ENCODE results near the gene ADO. TPM values are rescaled to one million over a fixed set of nuclear protein-coding genes. Genes with fewer than 3 reads are reported as not detected.

ADO gene
- total and polyA plus RNA-seq, 2 donors (not counting 3 experiments of a cell fraction or from before 2014, with no cell fraction given): 6.5 to 14.5 TPM

DNA sequence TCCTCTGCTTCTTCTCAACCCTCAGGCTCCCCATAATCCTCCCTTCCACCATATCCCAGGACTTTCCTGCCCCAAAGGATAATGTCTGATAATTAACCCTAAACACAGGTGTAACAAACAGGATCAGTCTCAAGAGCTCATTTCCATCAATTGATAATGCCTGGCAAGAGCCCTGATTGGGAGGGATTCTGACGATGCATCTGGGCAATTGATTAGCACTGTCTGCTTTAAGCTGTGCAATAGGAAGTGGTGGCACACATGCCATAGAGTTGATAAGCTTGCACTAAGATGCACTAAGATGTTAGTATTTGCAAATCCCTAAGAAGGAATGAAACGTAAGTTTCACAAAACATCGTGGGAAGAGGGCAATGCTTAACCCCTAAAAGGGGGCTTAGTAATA lies 39.1 kb downstream of the ADO start:
- DNase-seq (ENCODE audit: low read depth, low spot score) (no peak), FAIRE-seq (no peak)
- Histone ChIP-seq H3K9me1 (replicated peaks; ENCODE audit: control insufficient read depth, extremely low read depth, insufficient read depth, low read length) (no peaks in the 10 kb centered on the region), H3K36me3 (ENCODE audit: control insufficient read depth in 2 of 2, extremely low read depth in 1 of 2, insufficient read depth in 2 of 2, low read length in 2 of 2) (no peaks in the 10 kb centered on the region), H3K27me3 (ENCODE audit: control insufficient read depth in 2 of 2, insufficient read depth in 2 of 2, low read length in 2 of 2) (peaks cover 0 to 2% of the 10 kb centered on the region in 2 experiments), H4K20me1 (replicated peaks; ENCODE audit: control insufficient read depth, extremely low read depth, insufficient read depth, low read length) (no peaks in the 10 kb centered on the region), H3K4me2 (ENCODE audit: insufficient read depth, low read length) (no peak overlapping the region), H3K4me1 (ENCODE audit: control insufficient read depth, extremely low read depth, insufficient read depth, low read length) (no peaks in the 10 kb centered on the region), H3K4me3 (replicated peaks in 1 of 3; ENCODE audit: insufficient read depth in 1 of 3, low read depth in 1 of 3, low read length in 3 of 3) (no peak overlapping the region), H3K79me2 (ENCODE audit: control insufficient read depth, insufficient read depth, low read length) (no peaks in the 10 kb centered on the region), H3K9me3 (replicated peaks; ENCODE audit: control insufficient read depth, insufficient read depth, low read length) (no peaks in the 10 kb centered on the region), H3K9ac (replicated peaks; ENCODE audit: extremely low read depth, insufficient read depth, low read length) (no peak overlapping the region), H2AFZ (ENCODE audit: low read depth, low read length) (no peak overlapping the region), H3K27ac (ENCODE audit: insufficient read depth, low read depth, low read length) (no peak overlapping the region)
- ChIA-PET POLR2A (no interaction called here), CTCF (interaction anchor here (0.6 to 1.5 kb wide), 2 partner anchors 26 to 579 kb away, joined by 3 to 9 read pairs; no protein-coding TSS in a partner anchor)
- TF ChIP-seq CTCF (IDR thresholded peaks at IDR 0.05; ENCODE audit: extremely low read depth in 1 of 2, insufficient read depth in 1 of 2, low read depth in 1 of 2, low read length in 2 of 2) (no peak), MYC (IDR thresholded peaks at IDR 0.05; ENCODE audit: low read depth, low read length) (no peak), JUN (IDR thresholded peaks at IDR 0.05; ENCODE audit: borderline replicate concordance, insufficient read depth, insufficient read length, low read depth) (no peak), EZH2 (IDR thresholded peaks at IDR 0.05; ENCODE audit: borderline replicate concordance, low read depth, low read length, severe bottlenecking) (no peak), FOS (IDR thresholded peaks at IDR 0.05; ENCODE audit: borderline replicate concordance, insufficient read depth, low read length) (no peak), POLR2A (IDR thresholded peaks at IDR 0.05; ENCODE audit: low read depth, low read length) (no peak)
- intact Hi-C loops (cut with micrococcal nuclease) (no loop called here), dilution Hi-C loops (cut with MboI; ENCODE audit: extremely low pct_ligation_motif_present, low sequenced_read_pairs) (no loop called here)
- BruUV-seq (replicated peaks): no TSS peak
